Epithelial cell of esophagus (primary cell): ENCODE data around the gene ZFPM1.

Experiments
- DNase-seq: peaks from one replicate; pipeline ENCODE4 v3.0.0; 2010; ENCODE audit warnings: low read depth
- H3K4me3 ChIP-seq: 2 replicates; pipeline ENCODE4 v1.5.1; 2011; ENCODE audit warnings: mild to moderate bottlenecking, low read length, control low read depth
- CTCF ChIP-seq: IDR thresholded peaks from 2 replicates; pipeline ENCODE4 v1.5.1; 2011; ENCODE audit warnings: low read depth, mild to moderate bottlenecking, low read length, control low read depth, inconsistent platforms; ENCODE audit not compliant: insufficient read depth; ENCODE audit errors: missing control alignments

Gene ZFPM1

GRCh38 chr16:88424587-88425235 is 28.4 kb upstream of the ZFPM1 start:
- no peak overlapping the region for H3K4me3 ChIP-seq
- no peak for TF ChIP-seq CTCF
- peak; percentile 15 for DNase-seq

DNA sequence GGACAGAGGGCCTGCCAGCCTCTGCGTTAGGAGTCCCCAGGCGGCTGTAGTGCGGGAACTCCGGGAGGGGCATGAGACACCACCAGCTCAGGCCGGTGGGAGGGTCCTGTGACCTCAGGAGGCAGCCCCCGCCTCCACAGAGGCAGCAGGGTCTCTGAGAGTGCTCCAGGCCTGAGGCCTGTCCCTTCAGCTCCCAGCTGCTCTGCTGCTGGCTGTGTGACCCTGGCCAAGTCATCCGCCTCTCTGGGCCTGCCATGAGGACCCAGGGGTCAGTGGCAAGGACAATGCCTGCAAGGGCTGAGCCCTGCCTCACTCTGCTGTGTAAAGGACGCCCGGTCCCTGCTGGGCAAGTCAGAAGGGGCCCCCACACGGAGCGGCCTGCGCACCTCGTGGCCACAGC is 27.1 kb upstream of the ZFPM1 start:
- no peak for DNase-seq
- H3K4me3 ChIP-seq = no peak overlapping the region
- no peak for TF ChIP-seq CTCF

GRCh38 chr16:88427376-88427775 is 25.7 kb upstream of the ZFPM1 start:
- DNase-seq = no peak
- no peak overlapping the region for H3K4me3 ChIP-seq
- no peak for TF ChIP-seq CTCF

DNA sequence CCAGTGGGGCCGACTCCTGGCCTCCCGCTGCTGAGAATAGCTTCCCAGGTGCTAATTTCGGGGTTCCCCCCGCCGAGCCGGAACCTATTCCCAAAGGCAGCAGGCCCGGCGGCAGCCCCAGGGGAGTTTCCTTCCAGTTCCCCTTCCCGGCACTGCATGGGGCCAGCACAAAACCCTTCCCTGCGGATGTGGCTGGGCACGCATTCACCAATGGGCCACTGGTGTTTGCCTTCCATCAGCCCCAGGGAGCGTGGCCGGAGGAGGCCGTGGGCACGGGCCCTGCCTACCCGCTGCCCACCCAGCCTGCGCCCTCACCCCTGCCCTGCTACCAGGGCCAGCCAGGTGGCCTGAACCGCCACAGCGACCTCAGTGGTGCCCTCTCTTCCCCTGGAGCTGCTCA is 24.9 kb upstream of the ZFPM1 start:
- no peak for TF ChIP-seq CTCF
- H3K4me3 ChIP-seq = no peak overlapping the region
- DNase-seq = no peak

- no peak for DNase-seq
- H3K4me3 ChIP-seq = no peak overlapping the region
- no peak for TF ChIP-seq CTCF
These were observed 24.3 kb upstream of the ZFPM1 start for GRCh38 chr16:88428616-88429386.

GRCh38 chr16:88429387-88430184 is 23.5 kb upstream of the ZFPM1 start:
- no peak for DNase-seq
- no peak overlapping the region for H3K4me3 ChIP-seq
- no peak for TF ChIP-seq CTCF
